CD14-positive monocyte (primary cell): Measurements from ENCODE around the gene CDH13. TPM values are rescaled to one million over a fixed set of nuclear protein-coding genes. Genes with fewer than 3 reads are reported as not detected.

Experiments
- DNase-seq, 3 donors: peaks; one replicate each; pipeline ENCODE4 v3.0.0-alpha.2; 2011 to 2022
- H2AFZ ChIP-seq: 2 replicates; pipeline ENCODE4 v1.6.0; 2012; ENCODE audit warnings: mild to moderate bottlenecking, low read depth, low read length, inconsistent platforms; ENCODE audit not compliant: insufficient read depth, poor library complexity, severe bottlenecking
- H3K27ac ChIP-seq, 2 donors: 1 replicate in 1 of 2; 2 replicates in 1 of 2; pipeline ENCODE4 v1.5.1; 2012 to 2013; ENCODE audit warnings: low read length in 2 of 2, control low read depth in 1 of 2, inconsistent platforms in 1 of 2, low read depth in 1 of 2, mild to moderate bottlenecking in 1 of 2
- H3K27me3 ChIP-seq, 2 donors: one replicate each; pipeline versions ENCODE4 v1.6.0 to v1.6.1; 2011 to 2013; ENCODE audit warnings: low read length in 2 of 2; ENCODE audit not compliant: control insufficient read depth in 2 of 2, insufficient read depth in 2 of 2
- H3K36me3 ChIP-seq, 2 donors: replicated peaks in 1 of 2; 1 replicate in 1 of 2; 2 replicates in 1 of 2; pipeline versions ENCODE4 v1.5.1 to v1.6.1; 2012 to 2013; ENCODE audit warnings: low read length in 2 of 2, control low read depth in 1 of 2, inconsistent platforms in 1 of 2, mild to moderate bottlenecking in 1 of 2; ENCODE audit not compliant: insufficient read depth in 2 of 2, control insufficient read depth in 1 of 2
- H3K4me1 ChIP-seq, 2 donors: 1 replicate in 1 of 2; 2 replicates in 1 of 2; pipeline versions ENCODE4 v1.5.1 to v1.6.1; 2012 to 2013; ENCODE audit warnings: low read length in 2 of 2, control low read depth in 1 of 2, inconsistent platforms in 1 of 2, mild to moderate bottlenecking in 1 of 2, moderate library complexity in 1 of 2; ENCODE audit not compliant: insufficient read depth in 2 of 2, control insufficient read depth in 1 of 2
- H3K4me2 ChIP-seq: replicated peaks from 2 replicates; pipeline ENCODE3; 2012; ENCODE audit warnings: low read length, moderate library complexity, mild to moderate bottlenecking; ENCODE audit not compliant: poor library complexity, severe bottlenecking; ENCODE audit errors: extremely low read depth
- H3K4me3 ChIP-seq, 3 experiments: fragments of 200-600 bp in 1 of 3; sonication (generic) in 1 of 3; replicated peaks in 1 of 3; 1 replicate in 2 of 3; 2 replicates in 1 of 3; pipeline ENCODE4 v1.5.1; 2011 to 2013; ENCODE audit warnings: low read length in 3 of 3, mild to moderate bottlenecking in 3 of 3, control low read depth in 2 of 3, low read depth in 2 of 3, inconsistent platforms in 1 of 3, moderate library complexity in 1 of 3
- H3K79me2 ChIP-seq: 2 replicates; pipeline ENCODE4 v1.6.0; 2012; ENCODE audit warnings: mild to moderate bottlenecking, control low read depth, inconsistent platforms, low read length, moderate library complexity; ENCODE audit not compliant: insufficient read depth
- H3K9ac ChIP-seq: 2 replicates; pipeline ENCODE4 v1.6.0; 2017; ENCODE audit warnings: low read length, mild to moderate bottlenecking; ENCODE audit not compliant: insufficient read depth, poor library complexity, severe bottlenecking
- H3K9me3 ChIP-seq, 2 donors: replicated peaks in 1 of 2; 1 replicate in 1 of 2; 2 replicates in 1 of 2; pipeline versions ENCODE4 v1.5.1 to v1.6.1; 2012 to 2013; ENCODE audit warnings: low read length in 2 of 2, control low read depth in 1 of 2; ENCODE audit not compliant: control insufficient read depth in 1 of 2, insufficient read depth in 1 of 2
- H4K20me1 ChIP-seq: 2 replicates; pipeline ENCODE4 v1.6.0; 2012; ENCODE audit warnings: mild to moderate bottlenecking, low read length, control low read depth, moderate library complexity; ENCODE audit not compliant: insufficient read depth
- H3K27ac Mint-ChIP-seq, 7 donors: one replicate each; pipeline ENCODE4 v1.8.0; 2020; ENCODE audit warnings: mild to moderate bottlenecking in 7 of 7, mixed read lengths in 7 of 7, moderate library complexity in 6 of 7, inconsistent platforms in 2 of 7
- H3K27me3 Mint-ChIP-seq, 3 donors: one replicate each; pipeline ENCODE4 v1.8.0; 2021 to 2022; ENCODE audit warnings: low read depth in 3 of 3, mild to moderate bottlenecking in 3 of 3, mixed read lengths in 3 of 3, moderate library complexity in 3 of 3, inconsistent platforms in 1 of 3
- H3K36me3 Mint-ChIP-seq, 2 donors: one replicate each; pipeline ENCODE4 v1.8.0; 2020; ENCODE audit warnings: mixed read lengths in 2 of 2, inconsistent platforms in 1 of 2, mild to moderate bottlenecking in 1 of 2
- H3K4me1 Mint-ChIP-seq: one replicate; pipeline ENCODE4 v1.8.0; 2020; ENCODE audit warnings: mild to moderate bottlenecking, mixed read lengths
- H3K4me3 Mint-ChIP-seq, 2 donors: one replicate each; pipeline ENCODE4 v1.8.0; 2020; ENCODE audit warnings: mild to moderate bottlenecking in 2 of 2, mixed read lengths in 2 of 2, moderate library complexity in 1 of 2
- H3K9me3 Mint-ChIP-seq, 7 donors: one replicate each; pipeline ENCODE4 v1.8.0; 2020 to 2022; ENCODE audit warnings: mixed read lengths in 7 of 7, mild to moderate bottlenecking in 6 of 7, moderate library complexity in 6 of 7, inconsistent platforms in 2 of 7
- CTCF ChIP-seq: fragments of 200-600 bp; IDR thresholded peaks from one replicate; pipeline ENCODE4 v1.8.0; 2022; ENCODE audit warnings: antibody characterized with exemption, mild to moderate bottlenecking
- WGBS: methylation state at CpG from one replicate; pipeline ENCODE4 v1.1.5; 2013; ENCODE audit warnings: missing lambda C conversion rate; ENCODE audit not compliant: insufficient coverage; 5-methylcytosine and 5-hydroxymethylcytosine counted together
- intact Hi-C, 2 donors: fragments of 100-400 bp; cut with micrococcal nuclease; formaldehyde crosslinking; loops; one replicate each; pipeline versions ENCODE4 v1.15.0 to v1.15.1; 2023
- polyA plus RNA-seq, 3 donors: library from polyadenylated mRNA; depleted of rRNA in 1 of 3; unstranded in 2 of 3; stranded (reverse) in 1 of 3; fragments of 300-500 nt in 2 of 3; fragments of >200 nt in 1 of 3; fragmentation: Illumina TruSeq in 2 of 3; gene quantifications; 1 replicate in 2 of 3; 2 replicates in 1 of 3; pipeline ENCODE4 v1.2.3, GENCODE V29; 2012 to 2021

CDH13 gene
- polyA plus RNA-seq, 3 donors: 0.13 to 0.19 TPM; not detected in 1

- Mint-ChIP-seq H3K4me1 (no peaks in the 10 kb centered on the region), H3K27ac (no peak overlapping the region), H3K36me3 (no peaks in the 10 kb centered on the region), H3K4me3 (no peak overlapping the region), H3K9me3 (peaks cover 0 to 8% (median 5%) of the 10 kb centered on the region in 7 donors), H3K27me3 (no peaks in the 10 kb centered on the region)
- Histone ChIP-seq H3K4me2 (no peak overlapping the region), H3K9me3 (no peaks in the 10 kb centered on the region), H3K9ac (no peak overlapping the region), H3K4me3 (no peak overlapping the region), H3K27me3 (no peaks in the 10 kb centered on the region), H3K4me1 (no peaks in the 10 kb centered on the region), H2AFZ (no peak overlapping the region), H3K27ac (no peak overlapping the region), H3K79me2 (no peaks in the 10 kb centered on the region), H3K36me3 (no peaks in the 10 kb centered on the region), H4K20me1 (no peaks in the 10 kb centered on the region)
- intact Hi-C loops: no loop called here
- DNase-seq: no peak
- WGBS: no CpG with 5 or more reads among the region's 2 CpGs
- no peak for TF ChIP-seq CTCF
These were observed 419.9 kb downstream of the CDH13 start for GRCh38 chr16:83046664-83047063.

- H3K27me3 Mint-ChIP-seq: peaks cover 0 to 1% (median 0%) of the 10 kb centered on the region in 3 donors
- H3K27ac ChIP-seq: no peak overlapping the region
- H3K4me3 Mint-ChIP-seq: no peak overlapping the region
- no peaks in the 10 kb centered on the region for H3K4me1 Mint-ChIP-seq
- TF ChIP-seq CTCF: no peak
- intact Hi-C loops: no loop called here
- no peak for DNase-seq
- peaks cover 0 to 7% (median 4%) of the 10 kb centered on the region in 7 donors for H3K9me3 Mint-ChIP-seq
- no peaks in the 10 kb centered on the region for H3K27me3 ChIP-seq
- H3K27ac Mint-ChIP-seq: no peak overlapping the region
- H3K4me1 ChIP-seq: no peaks in the 10 kb centered on the region
- no peak overlapping the region for H2AFZ ChIP-seq
- no CpG with 5 or more reads among the region's 2 CpGs for WGBS
- H3K4me2 ChIP-seq: no peak overlapping the region
- no peaks in the 10 kb centered on the region for H3K36me3 ChIP-seq
- H3K9ac ChIP-seq: no peak overlapping the region
- no peak overlapping the region for H3K4me3 ChIP-seq
- H4K20me1 ChIP-seq: no peaks in the 10 kb centered on the region
- H3K79me2 ChIP-seq: no peaks in the 10 kb centered on the region
- no peaks in the 10 kb centered on the region for H3K36me3 Mint-ChIP-seq
- no peaks in the 10 kb centered on the region for H3K9me3 ChIP-seq
These were observed 424.7 kb downstream of the CDH13 start for GRCh38 chr16:83051451-83051850.
